ENCODE data around the gene POU2F1.
"Not testable (repeated sequence)": the region's sequence is repeated elsewhere in the genome, so short reads cannot be mapped to it uniquely, and the experiment has no call there.

POU2F1 gene

DNA sequence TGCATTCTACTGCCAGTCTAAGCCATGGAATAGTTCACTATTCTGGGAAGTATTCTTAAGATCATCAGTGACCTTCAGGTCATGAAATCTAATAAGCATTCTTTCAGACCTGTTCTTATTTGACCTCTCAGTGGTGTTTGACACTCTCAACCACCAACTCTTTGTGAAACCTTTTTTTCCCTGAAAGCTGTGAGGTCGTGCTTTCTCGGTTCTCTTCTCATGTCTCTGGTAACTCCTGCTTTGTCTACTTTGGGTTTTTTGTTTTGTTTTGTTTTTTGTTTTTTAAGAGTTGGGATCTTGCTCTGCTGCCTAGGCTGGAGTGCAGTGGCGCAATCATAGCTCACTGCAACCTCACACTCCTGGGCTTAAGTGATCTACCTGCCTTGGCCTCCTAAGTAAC is 56.3 kb downstream of the POU2F1 start:
- no peak for DNase-seq

DNA sequence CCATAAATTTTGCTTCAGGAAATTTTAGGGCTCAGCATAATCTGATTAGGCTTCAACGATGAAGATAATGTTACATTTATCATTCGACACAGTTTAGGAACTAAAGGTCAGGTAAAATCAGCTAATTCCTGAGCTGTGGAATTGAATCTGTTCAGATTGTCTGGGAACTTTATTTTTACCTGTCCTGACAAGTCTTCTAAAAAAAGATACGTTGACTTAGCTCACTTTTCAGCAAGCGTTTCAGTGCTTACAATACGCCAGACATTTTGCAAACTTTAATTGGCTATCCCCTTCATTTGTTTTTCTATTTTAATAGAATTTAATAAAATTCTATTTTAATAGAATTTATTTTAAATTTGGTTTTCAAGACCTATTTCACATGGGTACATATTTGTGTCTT is 57.8 kb downstream of the POU2F1 start:
- no peak for DNase-seq

DNA sequence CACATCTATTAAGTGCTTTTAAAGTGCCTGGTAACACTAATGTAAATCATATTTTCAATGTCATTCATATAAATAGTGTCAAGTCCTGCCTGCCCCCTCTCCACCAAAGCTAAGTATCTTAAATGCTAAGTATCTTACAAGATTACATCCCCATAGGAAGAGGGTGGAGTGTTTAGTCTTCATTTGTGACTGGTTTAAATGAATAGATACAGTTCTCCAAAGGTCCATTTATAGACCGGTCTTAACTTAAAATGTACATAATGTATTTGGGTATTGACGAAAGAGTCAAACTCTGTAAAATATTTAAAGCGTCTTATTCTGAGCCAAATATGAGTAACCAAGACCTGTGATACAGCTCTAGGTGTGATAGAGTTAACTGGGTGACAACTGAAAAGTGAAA is 60.2 kb downstream of the POU2F1 start:
- no peak for DNase-seq

DNA sequence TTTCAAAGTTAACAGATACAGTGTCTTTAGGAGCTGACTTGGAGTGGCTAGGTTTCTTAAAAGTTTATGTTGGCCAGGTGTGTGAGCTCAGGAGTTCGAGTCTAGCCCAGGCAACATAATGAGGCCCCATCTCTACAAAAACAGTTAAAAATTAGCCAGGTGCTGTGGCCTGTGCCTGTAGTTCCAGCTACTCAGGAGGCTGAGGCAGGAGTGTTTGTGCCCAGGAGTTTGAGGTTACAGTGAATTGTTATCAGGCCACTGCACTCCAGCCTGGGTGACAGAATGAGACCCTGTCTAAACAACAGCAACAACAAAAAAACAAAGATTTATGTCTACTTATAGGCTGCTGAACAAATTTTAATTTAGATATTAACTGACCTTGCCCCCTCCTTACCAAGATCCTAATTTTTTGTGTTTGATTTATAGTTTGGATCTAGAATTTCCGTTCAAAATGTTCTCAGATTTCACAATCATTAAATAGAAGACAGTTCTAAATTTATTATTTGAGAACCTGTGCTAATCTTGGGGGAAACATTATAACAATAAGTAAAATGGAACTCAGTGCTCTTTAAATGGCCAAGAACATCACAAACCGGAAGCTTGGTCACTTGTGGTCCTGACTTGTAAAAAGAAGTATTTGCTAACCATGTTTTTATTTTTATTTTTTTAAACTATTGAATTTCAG is 67.8 kb downstream of the POU2F1 start:
- DNase-seq, result no peak

DNA sequence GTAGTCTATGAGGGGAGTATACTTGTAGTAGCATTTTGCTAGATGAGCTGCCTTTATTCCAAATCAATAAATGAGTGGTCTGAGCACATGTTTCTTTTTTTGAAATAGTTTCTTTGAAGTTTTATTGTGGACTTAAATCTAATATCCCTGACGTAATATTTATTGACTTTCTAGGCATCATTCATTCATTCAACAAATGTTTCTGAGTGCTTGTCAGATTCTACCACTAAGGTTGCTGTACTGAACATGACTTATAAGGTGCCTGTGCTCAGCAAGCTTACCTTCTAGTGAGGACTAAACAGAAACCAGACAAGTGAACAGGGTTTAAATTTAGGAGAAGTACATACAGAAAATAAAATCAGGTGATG is 68.4 kb downstream of the POU2F1 start:
- DNase-seq, result no peak

DNA sequence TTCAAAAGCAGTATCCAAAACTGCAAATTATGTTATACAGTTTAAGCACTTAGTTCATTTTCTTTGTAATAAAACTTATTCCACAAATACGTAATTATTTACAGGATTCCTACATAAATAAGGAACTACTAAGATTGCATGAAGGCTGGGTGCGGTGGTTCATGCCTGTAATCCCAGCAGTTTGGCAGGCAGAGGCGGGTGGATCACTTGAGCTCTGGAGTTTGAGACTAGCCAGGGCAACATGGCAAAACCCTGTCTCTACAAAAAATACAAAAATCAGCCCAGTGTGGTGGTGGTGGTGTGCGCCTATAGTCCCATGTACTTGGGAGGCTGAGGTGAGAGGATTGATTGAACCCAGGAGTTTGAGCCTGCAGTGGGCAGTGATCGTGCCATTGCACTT is 69.3 kb downstream of the POU2F1 start:
- DNase-seq, result no peak

DNA sequence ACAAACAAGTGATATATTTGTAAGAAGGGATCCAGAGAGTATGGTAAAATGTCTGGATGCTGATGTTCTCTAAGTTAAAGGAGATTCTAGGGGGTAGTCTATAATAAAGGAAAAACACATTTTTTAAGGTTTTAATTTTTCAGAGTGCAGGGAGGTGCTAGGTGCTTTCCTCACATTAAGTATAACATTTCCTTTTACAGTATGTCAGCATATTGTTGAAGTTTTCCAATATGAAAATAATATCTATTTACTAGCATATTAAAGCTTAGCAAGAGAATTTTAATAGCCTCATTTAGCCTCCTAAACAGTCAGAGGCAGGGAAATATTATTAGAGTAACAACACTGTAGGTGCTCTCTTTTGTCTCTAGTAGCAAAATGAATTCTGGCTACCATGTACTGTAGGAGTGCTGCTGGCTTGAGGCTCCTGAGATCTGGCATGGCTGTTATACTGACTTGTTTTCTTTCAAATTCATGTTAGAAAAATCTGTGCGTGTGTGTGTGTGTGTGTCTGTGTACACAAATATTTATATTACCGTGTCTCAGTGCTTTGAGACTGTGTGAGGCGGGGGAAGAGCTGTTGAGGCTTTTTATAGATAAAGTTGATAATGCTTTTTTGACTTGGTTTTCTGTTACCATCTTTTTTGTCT is 71.0 kb downstream of the POU2F1 start:
- no peak for DNase-seq

DNA sequence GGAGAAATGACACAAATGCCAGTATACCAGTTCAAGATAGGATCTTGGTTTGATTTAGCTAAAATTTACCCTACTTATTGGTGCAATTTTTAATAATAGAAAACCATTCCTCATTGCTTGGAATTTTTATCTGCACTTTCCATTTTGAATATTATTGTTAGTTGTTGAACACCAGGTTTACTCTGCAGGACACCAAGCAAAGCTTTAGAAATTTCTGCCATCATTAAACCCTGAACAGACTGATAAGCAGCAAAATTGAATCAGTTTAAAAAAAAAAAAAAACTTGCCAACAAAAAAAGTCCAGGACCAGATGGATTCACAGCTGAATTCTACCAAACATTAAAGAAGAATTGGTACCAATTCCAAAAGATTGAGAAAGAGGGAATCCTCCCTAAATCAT is 71.5 kb downstream of the POU2F1 start:
- DNase-seq, result no peak

DNA sequence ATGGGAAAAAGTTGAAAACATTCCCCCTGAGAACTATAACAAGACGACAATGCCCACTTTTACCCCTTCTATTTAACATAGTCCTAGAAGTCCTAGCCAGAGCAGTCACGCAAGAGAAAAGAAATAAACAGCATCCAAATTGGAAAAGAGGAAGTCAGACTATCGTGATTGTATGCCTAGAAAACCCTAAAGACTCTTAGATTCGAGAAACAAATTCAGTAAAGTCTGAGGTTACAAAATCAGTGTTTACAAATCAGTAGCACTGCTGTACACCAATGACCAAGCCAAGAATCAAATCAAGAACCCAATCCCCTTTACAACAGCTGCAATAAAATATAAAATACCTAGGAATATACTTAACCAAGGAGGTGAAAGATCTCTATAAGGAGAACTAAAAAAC is 72.4 kb downstream of the POU2F1 start:
- no peak for DNase-seq

DNA sequence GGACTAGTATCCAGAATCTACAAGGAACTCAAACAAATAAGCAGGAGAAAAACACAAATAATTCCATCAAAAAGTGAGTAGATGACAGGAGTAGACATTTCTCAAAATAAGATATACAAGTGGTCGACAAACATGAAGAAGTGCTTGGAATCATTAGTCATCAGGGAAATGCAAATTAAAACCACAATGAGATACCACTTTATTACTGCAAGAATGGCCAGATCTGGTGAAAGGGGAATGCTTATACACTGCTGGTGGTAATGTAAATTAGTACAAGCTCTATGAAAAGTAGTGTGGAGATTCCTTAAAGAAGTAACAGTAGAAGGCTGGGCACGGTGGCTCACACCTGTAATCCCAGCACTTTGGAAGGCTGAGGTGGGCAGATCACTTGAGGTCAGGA is 73.8 kb downstream of the POU2F1 start:
- no peak for DNase-seq

DNA sequence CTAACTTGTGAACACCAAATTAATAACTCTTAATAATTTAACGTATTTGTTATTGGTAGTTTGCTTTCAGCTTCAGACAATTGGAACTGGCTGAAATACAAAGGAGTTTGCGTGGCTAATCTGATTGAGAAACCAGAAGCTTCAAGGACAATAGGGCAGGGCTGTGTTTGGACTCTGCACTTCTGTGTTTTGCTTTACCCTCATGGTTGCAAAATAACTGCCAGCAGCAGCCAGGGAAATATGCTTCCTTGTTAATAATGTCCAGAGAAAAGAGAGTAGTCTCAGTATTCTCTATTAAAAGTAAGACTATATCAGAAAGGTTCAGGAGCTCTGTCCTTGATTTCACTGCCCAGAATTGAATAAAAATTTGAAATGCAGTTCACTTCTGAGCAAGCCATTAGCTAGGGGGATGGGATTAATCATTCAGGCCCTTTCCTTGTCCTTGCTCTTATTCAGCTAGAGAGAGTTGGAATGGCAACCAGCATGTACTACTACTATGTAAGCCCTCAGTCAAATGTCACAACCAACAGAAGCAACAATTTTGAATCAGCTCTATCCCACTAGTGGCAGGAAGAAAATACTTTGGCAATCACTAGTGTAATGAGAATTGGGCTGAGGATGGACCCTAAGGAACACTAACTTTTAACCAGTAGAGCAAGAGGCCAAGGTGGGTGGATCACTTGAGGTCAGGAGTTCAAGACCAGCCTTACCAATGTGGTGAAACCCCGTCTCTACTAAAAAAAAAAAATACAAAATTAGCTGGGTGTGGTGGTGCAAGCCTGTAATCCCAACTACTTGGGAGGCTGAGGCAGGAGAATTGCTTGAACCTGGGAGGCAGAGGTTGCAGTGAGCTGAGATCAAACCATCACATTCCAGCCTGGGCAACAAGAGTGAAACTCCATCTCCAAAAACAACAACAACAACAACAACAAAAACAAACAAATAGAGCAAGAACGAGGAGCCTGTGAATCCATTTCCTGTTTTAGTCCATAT is 76.8 kb downstream of the POU2F1 start:
- no peak for DNase-seq

DNA sequence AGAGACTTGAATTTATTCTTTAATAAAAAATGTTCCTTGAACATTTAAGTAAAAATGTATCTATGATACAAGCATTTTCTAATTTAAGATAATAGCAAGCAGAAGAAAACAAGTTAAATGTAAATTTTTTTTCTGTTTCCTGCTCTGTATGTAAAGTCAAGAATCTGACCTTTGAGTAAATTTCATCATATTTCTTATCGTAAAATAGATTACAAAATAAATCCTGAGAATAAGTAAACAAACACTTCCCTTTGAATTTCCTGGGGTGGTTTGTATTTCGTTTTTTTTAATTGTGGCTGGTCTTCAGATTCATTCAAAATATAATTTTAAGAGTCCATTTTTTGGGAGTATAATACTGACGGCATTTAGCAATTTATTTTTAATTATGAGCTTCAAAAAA is 77.6 kb downstream of the POU2F1 start:
- no peak for DNase-seq

DNA sequence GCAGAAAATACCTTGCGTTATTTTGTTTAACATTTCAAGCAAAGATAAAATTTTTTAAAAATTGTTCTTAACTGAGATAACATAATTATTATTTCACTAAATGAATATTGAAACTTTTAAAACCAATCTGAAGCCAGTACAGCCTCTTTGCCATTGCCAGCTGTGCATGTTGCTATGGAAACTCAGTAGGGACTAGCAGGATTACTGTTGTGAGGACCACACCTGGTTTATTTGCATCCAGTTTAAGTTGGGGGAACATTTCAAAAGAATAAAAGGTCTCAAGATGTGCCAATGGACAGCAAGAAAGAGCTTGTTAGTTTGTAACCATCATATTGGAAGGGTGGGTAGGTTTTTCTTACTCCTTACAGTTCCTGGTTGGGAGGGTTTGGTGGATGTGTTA is 80.7 kb downstream of the POU2F1 start:
- no peak for DNase-seq

DNA sequence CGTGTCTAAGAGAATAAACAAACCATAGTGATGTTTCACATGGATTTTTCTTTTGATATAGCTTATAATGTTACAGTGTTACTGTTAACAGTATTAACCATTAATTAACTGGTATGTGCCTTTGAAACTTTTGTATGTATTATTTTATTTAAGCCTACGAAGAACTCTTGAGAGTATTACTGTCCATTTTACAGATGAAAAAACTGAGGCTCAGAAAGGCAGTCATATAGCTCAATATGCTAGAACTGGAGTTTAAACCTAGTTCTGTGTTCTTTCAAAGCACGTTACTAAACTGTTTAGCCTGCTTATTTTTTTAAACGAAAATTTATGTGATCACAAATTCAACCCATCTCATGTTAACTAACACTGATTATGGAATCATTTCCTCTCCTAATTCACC is 83.5 kb downstream of the POU2F1 start:
- DNase-seq, result no peak

DNA sequence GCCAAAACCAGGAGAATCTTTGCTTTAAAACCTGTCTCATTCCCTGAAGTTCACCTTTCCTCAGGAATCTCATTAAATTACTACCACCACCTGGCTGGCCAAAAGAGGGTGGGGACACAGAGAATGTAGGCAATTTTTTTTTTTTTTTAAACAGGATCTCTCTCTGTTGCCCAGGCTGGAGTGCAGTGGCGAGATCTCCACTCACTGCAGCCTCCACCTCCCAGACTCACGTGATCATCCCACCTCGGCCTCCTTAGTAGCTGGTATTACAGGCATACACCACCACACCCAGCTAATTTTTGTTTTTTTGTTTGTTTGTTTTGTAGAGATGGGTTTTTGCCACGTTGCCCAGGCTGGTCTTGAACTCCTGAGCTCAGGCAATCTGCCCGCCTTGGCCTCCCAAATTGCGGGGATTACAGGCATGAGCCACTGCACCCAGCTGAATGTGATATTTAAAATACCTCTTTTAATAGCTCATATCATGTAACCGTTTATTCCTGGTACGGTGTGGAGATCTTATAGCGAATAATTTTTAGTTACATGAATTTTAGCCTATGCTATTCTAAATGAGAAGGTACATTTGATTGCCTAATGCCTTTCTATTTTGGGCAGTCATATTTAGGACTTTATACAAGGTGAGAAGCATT is 84.5 kb downstream of the POU2F1 start:
- DNase-seq, result no peak

DNA sequence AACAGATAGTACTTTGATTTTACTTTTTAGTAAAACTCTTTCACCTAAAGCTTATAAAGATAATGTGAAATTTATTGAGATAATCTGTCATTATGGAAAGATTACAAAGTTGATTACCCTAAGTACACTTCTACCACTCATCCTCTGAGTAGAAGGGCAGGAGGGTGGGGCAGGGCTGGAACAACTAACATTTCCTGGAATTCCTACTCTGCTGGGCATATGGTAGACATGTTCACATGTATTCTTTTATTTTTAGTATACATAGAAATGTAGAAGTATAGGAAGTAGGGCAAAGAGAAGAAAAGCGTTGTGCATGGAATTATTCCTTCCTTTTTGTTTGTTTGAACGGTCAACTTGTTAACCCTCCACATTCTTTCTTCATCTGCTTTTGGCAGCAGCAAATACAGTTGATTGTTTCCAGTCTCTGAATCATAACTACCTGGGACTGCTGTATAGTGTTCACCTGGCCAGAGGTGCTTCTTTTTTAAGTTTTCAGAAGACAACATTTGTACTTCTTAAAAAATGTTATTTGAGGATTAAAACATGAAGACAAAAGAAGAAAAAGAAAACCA is 85.1 kb downstream of the POU2F1 start:
- no peak for DNase-seq

DNA sequence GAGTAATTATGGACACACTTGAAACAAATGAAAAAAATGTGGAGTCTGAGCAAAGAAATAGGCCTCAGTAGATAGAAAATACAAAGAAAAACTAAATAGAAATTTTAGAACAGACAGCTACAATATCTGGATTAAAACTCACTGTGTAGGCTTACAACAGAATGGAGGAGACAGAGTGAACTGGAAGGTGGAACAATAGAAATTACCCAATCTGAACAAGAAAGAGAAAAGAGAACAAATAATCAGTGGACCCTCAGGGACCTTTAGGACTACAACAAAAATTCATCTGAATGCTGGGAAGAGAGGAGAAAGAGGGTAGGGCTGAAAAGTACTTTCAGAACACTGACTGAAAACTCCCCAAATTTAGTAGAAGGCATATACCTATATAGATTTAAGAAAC is 90.0 kb downstream of the POU2F1 start:
- no peak for DNase-seq

DNA sequence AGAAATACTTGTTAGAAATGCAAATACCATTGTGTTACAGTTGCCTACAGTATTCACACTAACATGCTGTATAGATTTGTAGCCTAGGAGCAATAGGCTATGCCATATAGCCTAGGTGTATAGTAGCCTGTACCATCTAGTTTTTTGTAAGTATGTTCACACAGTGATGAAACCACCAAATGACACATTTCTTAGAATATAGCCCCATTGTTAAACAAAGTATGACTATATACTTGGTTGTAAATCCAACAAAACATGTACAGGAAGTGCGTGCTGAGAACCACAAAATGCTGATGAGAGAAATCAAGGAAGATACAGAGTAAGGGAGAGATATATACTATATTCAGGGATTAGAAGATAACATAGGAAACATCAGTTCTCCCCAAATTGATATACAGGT is 92.2 kb downstream of the POU2F1 start:
- DNase-seq, result no peak

DNA sequence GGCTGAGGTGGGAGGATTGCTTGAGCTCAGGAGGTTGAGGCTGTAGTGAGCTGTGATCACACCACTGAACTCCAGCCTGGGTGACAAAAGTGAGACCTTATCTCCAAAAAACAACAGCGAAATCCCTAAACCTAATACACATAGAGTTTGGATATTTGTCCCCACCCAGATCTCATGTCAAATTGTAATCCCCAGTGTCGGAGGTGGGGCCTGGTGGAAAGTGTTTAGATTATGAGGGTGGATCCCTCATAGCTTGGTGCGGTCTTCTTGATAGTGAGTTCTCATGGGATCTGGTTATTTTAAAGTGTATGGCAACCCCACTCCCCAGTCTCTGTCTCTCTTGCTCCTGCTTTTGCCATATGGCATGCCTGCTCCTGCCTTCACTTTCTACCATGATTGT is 94.0 kb downstream of the POU2F1 start:
- no peak for DNase-seq

DNA sequence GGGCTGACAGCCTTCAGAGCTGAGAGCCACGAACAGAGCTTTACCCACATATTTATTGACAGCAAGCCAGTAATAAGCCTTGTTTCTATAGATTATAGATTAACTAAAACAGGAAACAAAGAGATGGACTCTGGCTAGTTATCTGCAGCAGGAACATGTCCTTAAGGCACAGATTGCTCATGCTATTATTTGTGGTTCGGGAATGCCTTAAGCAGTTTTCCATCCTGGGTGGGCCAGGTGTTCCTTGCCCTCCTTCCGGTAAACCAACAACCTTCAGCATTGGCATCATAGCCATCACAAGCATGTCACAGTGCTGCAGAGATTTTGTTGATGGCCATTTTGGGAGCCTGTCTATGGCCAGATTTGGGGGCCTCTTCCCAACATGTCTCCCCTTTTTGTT is 96.8 kb downstream of the POU2F1 start:
- DNase-seq, result no peak

DNA sequence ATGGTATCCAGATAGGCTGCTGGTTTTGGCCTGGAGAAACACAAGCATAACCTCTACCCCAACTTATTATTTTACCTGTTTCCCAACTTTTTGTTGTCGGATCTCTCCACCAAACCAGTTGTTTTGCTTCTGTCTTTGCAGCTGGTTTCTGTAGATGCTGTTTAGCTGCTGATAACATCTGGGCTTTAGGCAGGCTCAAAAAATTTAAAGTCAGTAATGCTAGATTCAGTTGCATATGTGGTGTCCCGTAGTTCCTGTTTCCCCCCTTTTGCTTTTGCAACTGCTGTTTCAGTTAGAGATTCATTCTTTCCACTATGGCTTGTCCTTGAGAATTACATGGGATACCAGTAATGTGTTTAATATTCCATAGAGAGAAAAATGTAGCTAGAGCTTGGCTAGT is 98.5 kb downstream of the POU2F1 start:
- not testable (repeated sequence) for DNase-seq

DNA sequence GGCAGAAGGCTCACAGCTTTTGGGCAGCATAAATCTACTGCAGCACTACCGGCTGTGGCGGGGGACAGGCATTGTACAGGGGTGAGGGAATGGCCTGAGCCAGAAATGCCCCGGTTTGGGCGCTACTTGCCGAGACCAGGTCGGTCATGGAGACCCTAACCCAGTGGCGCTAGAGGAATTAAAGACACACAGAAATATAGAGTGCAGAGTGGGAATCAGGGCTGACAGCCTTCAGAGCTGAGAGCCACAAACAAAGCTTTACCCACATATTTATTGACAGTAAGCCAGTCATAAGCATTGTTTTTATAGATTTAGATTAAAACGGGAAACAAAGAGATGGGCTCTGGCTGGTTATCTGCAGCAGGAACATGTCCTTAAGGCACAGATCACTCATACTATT is 101.8 kb downstream of the POU2F1 start:
- DNase-seq, result no peak

DNA sequence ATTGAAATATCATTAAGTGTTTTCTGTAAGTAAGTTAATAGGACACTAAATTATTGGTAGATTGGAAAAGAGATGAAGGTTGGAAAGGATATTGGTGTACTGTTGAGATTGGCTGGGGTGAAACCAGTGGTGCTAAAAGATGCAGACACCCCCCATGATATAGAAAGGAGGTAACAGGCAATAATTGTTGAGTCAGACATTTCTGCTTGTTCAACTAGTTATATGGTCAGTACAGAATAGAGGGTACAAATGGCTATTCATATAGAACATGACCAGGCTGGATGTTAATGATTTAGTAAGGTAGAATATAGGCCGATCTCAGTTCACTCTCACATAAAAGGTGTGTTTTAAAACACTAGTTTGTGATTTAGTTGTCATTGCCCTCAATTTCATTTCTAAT is 104.5 kb downstream of the POU2F1 start:
- no peak for DNase-seq
